Ishikawa (cell line): ENCODE results near the gene GMDS.

Experiments
- CEBPB ChIP-seq: IDR thresholded peaks from 2 replicates; pipeline ENCODE4 v1.6.1; 2012
- CREB1 ChIP-seq: IDR thresholded peaks from 2 replicates; pipeline ENCODE4 v1.6.1; 2012; ENCODE audit warnings: low read depth
- EGR1 ChIP-seq: IDR thresholded peaks from 2 replicates; pipeline ENCODE4 v1.6.1; 2012
- EP300 ChIP-seq: IDR thresholded peaks from 2 replicates; pipeline ENCODE4 v1.6.1; 2012; ENCODE audit warnings: borderline replicate concordance
- MAX ChIP-seq: IDR thresholded peaks from 2 replicates; pipeline ENCODE4 v1.6.1; 2012
- RAD21 ChIP-seq: IDR thresholded peaks from 2 replicates; pipeline ENCODE4 v1.6.1; 2012; ENCODE audit warnings: low read depth
- TAF1 ChIP-seq: IDR thresholded peaks from 2 replicates; pipeline ENCODE4 v1.6.1; 2012; ENCODE audit warnings: low read depth, mild to moderate bottlenecking
- TCF12 ChIP-seq: IDR thresholded peaks from 2 replicates; pipeline ENCODE4 v1.6.1; 2012; ENCODE audit warnings: low read depth
- TEAD4 ChIP-seq: IDR thresholded peaks from 2 replicates; pipeline ENCODE4 v1.6.1; 2012
- USF1 ChIP-seq: IDR thresholded peaks from 2 replicates; pipeline ENCODE4 v1.6.1; 2012
- YY1 ChIP-seq: IDR thresholded peaks from 2 replicates; pipeline ENCODE4 v1.6.1; 2012; ENCODE audit warnings: low read depth
- ZBTB7A ChIP-seq: IDR thresholded peaks from 2 replicates; pipeline ENCODE4 v1.6.1; 2012; ENCODE audit warnings: low read depth

GRCh38 chr6:1801401-1801800, 444.0 kb downstream of the GMDS start:
- TF ChIP-seq YY1 (no peak), USF1 (no peak), MAX (no peak), RAD21 (no peak), EP300 (no peak), TCF12 (no peak), TAF1 (no peak), CREB1 (no peak), ZBTB7A (no peak), TEAD4 (no peak), CEBPB (no peak), EGR1 (no peak)
